HCEC 1CT (cell line): Measurements from ENCODE around the gene CDKAL1.

Experiments
- DNase-seq: peaks from one replicate; pipeline ENCODE4 v3.0.0-alpha.2; 2017

CDKAL1 gene

DNA sequence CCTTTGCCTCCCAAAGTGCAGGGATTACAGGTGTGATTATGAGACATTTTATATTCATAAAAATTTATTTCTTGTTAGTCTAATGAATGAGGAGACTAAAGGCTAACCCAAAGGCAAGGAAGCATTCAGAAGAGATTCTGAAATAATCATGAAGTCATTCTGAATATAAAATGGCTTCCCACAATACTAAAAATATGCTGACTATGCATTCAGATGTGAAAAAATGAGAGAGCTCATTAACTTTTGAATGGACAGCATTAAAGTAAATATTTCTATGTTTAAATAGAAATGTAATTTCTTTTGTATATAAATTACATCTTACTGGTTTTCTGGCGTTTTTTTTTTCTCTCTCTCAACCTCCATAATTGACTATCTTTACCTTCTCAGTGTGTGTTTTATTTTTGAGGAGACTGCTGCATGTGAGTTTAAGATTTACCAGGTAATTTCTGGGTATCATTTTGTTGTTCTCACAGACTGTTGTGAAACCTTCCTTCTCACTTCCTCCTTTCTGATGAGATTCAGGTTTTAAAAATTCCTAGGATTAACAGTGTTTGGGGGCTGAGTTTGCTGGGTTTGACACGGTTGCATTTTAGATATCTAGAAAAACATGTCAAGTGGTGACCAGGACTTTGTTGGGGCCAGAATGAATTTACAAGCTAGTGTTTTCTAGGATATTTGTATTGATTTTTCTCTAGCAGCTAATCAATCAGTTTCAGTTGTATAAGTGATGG is 316.6 kb downstream of the CDKAL1 start:
- no peak for DNase-seq

DNA sequence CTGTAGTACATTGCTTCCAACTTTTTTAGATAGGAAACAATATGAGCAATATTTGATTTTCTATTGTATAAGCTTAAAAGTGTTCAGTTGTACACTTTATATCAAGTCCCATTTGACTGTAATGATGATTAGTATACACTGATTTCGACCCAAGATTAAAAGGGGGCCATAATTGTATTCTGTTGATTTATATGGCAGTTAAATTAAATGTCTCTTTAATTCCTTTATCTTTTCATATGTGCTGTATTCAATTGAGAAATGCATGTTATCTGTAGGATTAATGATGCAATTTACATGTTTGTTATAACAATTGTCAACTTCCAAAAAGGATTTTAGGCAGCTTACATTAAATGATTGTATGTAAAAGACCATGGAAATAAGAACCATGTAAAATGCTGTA is 317.5 kb downstream of the CDKAL1 start:
- no peak for DNase-seq

GRCh38 chr6:20853828-20854227 is 319.6 kb downstream of the CDKAL1 start:
- no peak for DNase-seq

GRCh38 chr6:20856681-20857288 is 322.5 kb downstream of the CDKAL1 start:
- DNase-seq: no peak

GRCh38 chr6:20861481-20861880 is 327.2 kb downstream of the CDKAL1 start:
- DNase-seq: no peak

- DNase-seq: no peak
These were observed 331.8 kb downstream of the CDKAL1 start for GRCh38 chr6:20866036-20866435.

DNA sequence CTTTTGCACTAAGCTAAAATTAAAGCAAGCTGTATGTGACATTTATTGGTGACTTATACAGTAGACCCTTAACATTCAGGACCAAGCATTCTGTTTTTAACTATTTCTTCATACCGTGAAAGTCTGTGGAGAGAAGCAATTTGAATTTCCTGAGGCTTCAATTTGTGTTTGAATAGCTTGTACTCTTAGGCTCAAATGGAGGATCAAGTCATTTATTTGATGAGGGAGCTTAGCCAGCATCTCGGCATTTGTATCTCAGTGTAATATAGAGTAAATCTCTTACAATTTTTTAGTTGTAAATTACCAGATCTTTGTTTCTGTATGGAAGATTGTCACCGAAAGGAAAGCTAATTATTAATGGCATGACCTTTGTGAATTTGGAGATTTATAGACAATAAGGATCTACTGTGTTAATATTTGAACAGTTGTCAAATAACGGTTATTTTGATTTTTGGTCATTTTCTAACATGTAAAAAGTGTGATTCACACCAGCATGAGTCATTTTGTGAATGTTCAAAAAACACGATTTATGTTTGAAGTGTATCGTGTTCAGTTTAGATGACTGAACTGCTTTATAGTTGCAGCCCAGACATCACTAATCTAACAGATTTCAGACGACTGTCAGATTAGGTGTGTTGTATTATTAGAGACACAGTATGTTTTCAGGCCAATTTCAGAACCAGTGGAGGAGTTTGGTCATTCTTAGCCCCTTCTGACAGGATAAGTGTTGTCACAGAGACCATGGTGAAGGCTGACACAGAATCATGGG is 332.9 kb downstream of the CDKAL1 start:
- DNase-seq: peak; percentile 45

- DNase-seq: no peak
These were observed 334.3 kb downstream of the CDKAL1 start for GRCh38 chr6:20868397-20869096.

DNA sequence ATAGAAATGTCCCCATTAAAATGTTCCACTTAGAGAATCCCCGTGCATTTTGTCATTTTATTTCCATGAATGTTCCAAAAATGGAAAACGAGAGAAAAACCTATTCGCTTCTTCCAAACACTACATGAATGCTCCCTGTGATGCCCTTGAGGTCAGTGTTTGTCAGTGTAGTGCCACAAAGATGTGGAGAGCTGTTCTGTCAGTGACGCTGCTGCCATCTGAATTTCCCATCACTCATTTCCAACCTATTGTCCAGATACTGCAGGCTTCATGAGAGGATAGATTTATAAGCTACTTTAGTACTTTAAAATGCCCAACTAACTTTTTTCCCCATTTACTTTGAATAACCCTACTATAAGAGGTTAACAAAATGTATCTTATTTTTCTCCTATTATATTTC is 335.8 kb downstream of the CDKAL1 start:
- DNase-seq: no peak

DNA sequence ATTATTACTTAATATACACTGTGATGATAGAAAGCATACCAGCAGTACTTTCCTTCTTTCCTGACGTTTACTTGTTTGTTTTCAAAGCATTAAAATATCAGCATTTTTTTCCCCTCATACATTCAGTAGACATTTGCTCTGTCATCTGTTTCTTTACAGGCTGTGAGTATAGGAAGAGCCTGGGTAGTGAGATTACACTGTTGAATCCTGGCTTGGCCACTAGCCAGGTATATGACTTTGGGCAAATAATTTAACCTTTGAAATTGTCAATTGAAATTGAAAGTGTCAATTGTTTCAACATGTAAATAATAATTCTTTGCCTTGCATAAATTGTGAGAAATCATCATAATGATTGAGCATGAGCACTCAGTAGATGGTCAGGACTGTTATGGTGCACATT is 336.2 kb downstream of the CDKAL1 start:
- DNase-seq: no peak

GRCh38 chr6:20873425-20874190 is 339.4 kb downstream of the CDKAL1 start:
- DNase-seq: peak; percentile 23

DNA sequence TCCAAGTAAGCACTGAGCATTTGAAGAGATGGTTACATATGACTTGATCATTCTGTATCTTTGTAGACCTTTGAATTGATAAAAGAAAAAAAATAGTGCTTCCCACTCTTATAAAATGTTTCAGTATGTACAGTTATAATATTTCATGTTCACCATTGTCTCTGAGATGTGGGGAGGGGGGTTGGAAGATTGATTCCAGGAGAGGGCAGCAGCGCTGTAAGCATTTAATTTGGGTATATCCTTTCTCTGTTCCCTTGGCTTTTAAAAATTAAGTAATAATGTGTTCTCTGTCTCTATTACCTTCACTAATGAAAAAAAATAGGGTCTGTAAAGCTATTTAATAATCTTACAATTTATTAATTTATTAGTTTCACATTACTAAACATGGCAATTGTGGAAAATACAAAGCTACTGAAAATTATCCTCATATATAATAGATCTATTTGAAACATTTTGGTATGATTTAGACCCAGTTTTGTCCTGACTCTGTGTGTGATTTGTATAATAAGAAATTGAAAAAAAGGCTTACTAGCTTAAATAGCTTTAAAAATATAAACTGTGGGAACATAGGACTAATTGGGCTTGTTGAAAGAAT is 341.2 kb downstream of the CDKAL1 start:
- DNase-seq: peak; percentile 45

DNA sequence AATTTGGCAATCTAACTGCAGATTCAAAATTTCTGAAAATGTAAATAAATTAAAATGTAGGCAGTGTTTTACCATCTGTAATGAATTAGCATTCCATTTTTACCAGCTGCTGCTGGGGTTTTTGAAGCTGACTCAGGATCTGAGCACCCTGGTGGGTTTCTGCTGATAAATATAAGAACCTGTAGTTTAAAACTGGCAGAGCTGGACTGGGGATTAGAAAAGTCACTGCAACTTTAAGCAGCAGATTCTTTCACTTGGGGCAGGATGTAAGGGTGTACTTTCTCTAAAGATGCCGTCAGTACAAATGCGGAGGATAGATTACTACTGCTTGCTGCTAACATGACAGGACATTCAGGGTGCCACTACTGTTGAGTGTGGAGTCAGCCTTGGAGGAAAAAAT is 341.8 kb downstream of the CDKAL1 start:
- peak; percentile 68 for DNase-seq

- no peak for DNase-seq
These were observed 342.3 kb downstream of the CDKAL1 start for GRCh38 chr6:20876561-20876960.

- DNase-seq: peak; percentile 96
These were observed 343.0 kb downstream of the CDKAL1 start for GRCh38 chr6:20877008-20877937.

GRCh38 chr6:20879121-20879520 is 344.9 kb downstream of the CDKAL1 start:
- DNase-seq: no peak

- no peak for DNase-seq
These were observed 345.3 kb downstream of the CDKAL1 start for GRCh38 chr6:20879526-20879925.

DNA sequence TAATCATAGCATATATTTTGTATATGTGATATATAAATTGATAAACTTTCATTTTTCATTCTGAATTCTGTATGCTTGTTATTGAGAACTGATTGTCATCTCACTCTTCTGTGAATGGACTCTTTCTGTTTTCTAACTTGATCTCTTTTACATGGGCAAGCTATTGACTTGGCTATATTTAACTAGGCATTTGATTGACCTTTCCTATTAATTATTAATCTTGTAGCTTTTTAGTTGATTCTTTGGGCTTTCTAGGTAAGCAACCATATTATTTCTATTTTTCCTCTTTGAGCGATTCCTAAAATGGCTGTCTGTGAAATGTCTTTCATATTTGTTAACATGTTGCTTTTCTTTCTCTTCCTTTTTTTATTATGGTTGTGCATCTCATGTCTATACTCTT is 347.1 kb downstream of the CDKAL1 start:
- DNase-seq: no peak

DNA sequence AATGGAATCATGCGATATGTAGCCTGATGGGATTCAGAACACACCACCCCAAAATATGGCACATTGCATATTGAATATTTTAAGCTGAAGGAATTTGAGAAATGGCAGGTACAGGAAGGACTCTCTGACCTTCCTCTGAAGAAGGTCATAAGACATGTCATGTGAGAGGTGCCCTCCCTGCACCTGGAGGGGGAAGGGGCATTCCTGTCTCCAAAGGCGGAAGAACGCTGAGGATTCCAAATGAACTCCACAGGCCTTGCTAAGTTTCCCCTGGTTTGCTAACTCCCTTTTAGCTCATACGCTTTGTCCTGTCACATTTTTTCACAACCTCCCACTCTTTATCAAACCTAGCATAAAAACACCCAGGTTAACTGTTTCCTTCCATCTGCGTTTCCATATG is 347.8 kb downstream of the CDKAL1 start:
- DNase-seq: no peak

DNA sequence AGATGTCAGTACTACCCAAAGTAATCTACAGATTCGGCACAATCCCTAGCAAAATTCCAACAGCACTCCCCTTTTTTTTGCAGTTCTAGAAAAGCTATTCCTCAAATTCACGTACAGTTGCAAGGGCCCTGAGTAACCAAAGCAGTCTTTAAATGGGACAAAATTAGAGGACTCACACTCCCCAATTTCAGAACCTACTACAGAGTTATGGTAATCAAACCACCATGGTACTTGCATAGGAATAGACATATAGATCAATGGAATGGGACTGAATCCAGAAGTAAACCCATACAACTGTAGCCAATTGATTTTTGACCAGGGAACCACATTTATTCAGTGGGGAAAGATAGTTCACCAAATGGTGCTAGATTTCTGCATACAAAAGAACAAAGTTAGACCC is 350.8 kb downstream of the CDKAL1 start:
- DNase-seq: no peak

- no peak for DNase-seq
These were observed 356.9 kb downstream of the CDKAL1 start for GRCh38 chr6:20891161-20891560.
